Measurements from ENCODE around the gene LRFN2.

The LRFN2 gene

DNA sequence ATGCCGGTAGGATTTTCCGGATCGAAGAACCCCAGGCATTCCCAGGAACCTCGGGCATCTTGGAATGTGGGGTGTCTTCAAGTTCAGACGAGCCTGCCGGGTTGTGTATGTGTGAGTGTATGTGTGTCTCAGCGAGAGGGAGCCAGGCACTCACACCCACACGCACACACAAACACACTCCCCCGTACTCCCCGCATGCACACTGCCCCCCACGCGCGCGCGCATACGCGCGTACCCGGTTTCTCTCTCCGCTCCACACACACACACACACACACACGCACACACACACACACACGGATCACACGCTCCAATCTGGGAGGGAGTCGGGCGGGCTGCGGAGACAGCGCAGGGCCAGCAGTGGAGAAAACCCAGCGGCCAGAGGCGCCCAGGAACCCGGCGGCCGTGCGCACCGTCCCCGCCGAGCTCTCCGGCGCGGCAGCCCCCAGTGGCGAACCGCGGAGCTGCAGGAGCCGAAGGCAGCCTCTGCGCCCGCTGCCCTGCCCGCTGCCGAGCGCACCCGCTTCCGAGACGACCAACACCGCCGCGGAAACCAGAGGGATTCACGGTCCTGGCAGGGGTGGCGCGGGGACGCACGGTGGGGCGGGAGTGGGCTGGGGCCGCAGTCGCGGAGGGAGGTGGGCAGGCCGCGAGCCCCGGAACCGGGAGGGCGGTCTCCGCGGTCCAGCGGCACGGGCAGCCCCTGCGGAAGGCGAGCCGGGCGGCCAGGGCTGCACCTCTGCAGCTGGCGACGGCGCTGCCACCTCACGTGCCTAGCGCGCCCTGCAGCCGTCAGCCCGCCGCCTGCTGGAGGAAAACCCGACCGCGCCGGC lies at the start of gene LRFN2:
Gene LRFN2, minus strand, starts transcription at position 125 of the 830 bp plus-strand sequence.
- peak; percentile 53 for DNase-seq

DNA sequence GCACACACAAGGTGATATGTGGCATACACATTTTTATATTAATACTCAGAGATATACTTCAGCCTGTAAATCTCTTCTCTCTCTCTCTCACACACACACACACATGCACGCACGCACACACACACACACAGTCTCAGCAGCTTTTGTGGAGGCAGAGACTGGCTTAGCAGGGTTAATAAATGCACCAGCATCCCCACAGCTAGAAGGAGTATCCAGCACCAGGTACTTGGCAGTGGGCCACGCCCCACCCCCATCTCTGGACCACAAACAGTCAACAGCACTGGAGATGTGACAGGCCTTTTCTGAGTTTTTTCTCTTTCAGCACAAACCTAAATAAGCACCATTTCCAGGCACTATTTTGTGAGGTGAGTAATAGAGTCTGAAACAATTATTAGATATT lies 47.3 kb upstream of the LRFN2 start:
- no peak for DNase-seq

DNA sequence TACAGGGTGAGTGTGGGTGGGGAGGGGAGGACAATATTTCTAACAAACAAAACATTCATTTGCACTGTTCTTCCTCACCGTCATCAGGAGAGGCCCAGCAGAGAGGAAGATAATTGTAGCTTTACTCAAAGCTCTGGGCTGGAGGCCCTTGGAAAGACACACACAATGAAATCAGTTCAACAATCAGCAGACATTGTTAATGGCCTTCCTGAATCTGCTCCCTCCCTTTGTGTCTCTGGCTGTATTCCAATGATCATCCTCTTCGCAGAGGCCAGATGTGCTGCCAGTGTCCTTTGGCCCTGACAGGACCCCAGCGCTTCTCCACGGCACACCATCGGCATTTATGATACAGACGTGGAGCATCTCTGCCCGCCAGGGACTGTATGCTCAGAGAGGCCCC lies 44.6 kb upstream of the LRFN2 start:
- DNase-seq = no peak

DNA sequence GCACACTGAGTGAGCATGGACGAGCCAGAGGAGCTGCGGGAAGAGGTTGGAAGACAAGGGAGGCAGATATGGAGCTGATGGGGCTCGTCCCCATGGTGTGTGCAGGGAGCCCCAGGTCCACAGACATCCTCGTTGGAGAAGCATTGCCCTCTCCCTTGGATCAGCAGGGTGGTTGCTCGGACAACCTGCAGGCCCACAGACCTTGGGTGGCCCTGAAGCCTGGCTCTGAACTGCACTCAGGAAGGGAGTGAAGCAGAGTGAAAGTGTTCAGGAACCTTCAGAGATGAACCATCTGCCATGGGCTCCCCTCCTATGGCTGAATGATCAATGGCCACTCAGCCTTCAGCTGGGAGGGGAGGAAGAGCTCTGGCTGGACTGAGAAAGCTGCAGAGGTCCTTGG lies 43.3 kb upstream of the LRFN2 start:
- DNase-seq = no peak

DNA sequence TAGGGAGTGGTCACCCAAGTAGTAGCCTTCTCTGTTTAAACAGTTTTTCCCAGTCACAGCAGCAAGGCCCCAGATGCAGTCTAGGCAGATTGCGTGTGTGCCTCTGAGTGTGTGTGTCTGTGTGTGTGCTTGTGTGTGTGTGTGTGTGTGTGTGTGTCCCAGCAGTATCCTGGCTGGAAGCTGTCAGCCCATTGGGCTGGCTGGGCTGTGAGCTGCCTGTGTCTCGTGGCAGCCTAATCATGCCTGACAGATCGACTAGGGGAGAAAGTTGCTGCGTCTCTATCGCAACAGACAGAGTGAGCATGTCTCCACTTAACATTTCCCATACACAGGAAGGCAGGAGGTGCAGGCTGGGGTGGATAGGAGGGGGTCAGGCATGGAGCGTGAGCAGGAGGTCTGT lies 42.9 kb upstream of the LRFN2 start:
- no peak for DNase-seq

DNA sequence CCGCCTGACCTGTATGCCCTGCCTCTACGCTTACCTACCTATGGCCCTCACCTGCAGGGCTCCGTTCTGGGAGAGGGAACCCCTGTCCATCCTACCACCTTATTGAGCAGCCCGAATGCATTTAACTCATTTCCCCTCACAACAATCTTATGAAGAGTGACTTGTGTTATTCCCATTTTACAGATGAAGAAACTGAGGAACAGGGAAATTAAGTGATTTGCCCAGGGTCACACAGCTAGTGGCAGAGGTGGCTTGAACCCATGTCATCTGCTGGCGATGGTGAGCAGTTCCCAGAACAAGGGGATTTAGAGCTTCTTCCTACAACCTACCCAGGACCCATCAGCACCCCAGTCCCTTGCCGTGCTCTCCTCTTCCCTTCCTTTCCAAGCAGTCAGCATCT lies 42.3 kb upstream of the LRFN2 start:
- DNase-seq = no peak

DNA sequence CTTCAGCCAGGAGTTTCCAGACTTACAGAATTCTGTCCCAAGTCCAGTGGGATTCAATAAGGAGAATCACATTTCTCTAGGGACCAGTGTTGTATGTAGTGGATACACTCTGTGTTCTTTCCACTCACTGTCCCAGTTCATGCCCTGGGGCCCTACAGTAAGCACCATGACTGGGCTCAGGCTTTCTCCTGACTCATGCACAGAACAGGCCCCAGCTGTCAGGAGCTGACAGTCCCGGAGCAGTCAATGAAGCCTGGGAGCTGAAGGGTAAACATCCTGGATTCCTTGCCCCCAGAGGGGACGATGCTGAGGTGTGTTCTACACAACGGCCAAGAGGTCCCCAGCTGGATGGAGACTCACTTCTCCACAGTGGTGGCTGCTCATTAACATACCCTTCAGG lies 40.2 kb upstream of the LRFN2 start:
- no peak for DNase-seq

DNA sequence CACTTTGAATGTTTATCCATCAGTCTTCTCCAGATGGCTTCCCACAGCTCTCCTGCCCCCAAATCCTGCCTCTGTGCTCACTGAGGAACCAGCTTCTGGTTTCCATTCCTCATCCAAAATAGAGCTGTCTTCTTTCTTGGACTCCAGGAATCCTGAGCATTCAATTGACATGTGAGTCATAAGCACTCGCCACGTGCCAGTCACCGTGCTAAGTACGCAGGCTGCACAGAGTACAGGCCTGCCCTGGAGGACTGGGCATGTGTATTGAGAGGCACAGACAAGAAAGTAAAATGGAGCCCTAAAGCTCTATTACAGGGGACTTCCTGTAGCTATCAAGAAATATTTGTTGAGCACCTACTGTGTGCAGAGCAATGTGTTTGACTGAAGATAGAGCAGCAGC lies 39.7 kb upstream of the LRFN2 start:
- DNase-seq = no peak

DNA sequence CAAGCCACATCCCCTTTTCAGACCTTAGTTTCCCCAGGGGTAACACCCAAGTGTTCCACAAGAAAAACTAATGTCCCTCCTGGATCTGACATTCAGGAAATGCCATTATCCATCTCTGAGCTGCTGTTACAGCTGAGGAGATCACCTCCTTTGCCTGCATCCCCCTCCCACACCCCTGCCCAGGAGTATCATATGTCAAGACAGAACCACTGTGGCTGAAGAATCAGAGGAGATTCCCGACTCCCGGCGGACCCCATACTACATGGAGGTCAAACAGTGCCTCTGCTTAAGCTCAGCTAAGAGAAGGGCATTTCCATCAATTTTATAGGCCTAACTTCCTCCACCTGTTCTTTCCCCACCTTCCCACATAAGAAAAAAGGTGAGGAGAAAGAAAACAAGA lies 36.8 kb upstream of the LRFN2 start:
- DNase-seq = no peak

DNA sequence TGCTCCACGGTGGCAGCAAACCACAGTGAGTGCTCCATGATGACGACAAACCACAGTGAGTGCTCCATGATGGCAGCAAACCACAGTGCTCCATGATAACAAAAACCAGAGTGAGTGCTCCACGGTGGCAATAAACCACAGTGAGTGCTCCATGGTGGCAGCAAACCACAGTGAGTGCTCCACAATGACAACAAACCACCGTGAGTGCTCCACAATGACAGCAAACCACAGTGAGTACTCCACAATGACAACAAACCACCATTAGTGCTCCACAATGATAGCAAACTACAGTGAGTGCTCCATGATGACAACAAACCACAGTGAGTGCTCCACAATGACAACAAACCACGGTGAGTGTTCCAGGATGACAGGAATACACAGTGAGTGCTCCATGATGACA lies 36.0 kb upstream of the LRFN2 start:
- no peak for DNase-seq

DNA sequence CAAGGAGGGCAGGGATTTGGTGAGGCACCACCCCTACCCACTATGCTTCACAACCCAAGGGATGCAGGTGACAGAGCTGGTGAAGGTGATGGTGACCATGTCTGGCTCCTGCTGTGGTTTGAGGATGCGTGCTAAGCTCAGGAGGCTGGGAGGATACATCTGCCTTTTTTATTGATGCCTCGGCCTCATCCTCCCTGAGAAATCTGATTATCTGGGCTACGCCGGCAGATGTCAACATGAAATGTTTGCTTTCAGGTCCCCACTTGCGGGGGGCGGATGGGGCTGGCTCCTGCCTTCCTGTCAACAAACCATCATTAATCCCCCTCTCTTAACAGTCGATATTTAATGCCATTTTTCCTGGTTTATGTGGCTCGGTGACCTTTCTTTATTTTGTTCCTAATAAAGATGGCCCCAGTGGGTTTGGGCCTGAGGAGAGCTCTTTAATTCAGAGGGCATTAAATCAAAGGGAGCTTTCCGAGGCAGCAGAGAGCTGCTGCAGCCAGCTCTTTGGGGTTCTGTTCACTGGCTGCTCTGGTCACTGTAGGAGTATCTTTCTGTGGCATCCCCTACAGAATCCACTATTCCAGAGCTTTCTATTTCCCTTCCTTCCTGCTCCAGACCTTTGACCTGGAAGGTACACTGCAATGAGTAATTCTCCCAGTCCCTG lies 33.5 kb upstream of the LRFN2 start:
- DNase-seq = no peak

DNA sequence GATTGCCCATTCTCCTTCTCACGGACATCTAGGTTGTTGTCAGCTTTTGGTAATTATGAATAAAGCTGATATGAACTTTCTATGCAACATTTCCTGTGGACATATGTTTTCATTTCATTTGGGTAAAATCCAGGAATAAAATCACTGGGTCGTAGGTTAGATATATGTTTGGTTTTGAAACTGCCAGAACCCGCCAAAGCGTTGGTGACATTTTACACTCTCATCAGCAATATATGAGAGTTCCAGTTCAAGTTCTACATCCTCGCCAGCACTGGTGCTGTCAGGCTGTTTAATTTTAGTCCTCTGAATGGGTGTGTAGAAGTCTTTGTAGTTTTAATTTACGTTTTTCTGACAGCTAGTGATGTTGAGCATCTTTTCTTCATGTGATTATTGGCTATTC lies 27.5 kb upstream of the LRFN2 start:
- DNase-seq = no peak

DNA sequence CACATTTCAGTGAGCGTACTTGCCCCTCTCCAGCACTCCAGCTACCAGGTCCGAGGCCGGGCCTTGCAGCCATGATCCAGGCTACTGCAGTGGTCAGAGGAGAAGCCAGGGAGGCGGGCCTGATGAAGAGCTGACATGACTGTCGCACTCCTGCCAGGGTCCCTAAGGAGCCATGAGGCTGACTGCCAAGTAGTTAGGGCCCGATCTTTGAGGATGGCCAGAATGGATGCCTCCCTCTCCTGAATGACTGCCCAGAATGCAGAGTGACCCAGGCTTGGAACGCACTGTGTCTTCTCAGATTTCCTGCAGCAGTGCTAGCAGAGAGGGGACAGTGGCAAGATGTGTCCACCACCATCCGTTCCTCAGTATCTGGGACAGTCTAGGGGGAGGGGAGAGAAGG lies 24.7 kb upstream of the LRFN2 start:
- no peak for DNase-seq

DNA sequence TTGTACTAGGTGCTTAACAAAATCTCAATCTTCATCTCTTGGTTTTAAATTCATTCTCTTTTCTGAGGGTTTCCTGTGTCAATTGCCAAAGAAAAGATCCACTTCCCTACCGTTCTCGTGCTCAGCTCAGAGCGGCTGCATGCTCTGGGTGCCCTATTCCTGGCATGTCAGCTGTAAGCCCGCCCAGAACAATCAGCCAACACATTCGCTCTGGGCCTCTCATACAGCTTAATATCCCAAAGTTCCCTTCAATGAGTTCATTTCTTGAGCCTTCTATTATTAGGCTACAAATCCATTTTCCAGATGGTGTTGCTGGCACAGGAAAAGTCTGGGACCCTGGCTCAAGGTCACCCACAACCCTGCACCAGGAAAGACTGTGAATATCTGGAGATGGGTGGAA lies 24.3 kb upstream of the LRFN2 start:
- DNase-seq = no peak

DNA sequence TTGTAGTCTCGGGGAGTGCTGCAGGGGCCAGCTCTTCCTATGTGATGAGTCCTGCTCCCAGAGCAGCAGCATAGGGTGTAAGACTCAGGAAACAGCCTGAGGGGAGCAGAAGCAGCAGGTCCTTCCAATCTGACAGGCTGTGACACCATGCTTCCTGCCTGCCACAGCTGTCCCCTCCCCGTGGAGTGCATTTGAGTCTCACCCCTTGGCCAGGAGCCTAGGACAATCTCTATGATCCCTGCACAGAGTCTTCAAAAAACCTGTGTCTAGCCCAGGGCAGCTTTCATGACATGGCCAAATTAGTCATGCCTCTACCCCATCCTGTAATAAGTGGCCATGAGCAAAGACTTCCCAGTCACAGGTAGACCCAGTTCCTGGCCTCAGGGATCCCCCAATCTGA lies 23.1 kb upstream of the LRFN2 start:
- no peak for DNase-seq

DNA sequence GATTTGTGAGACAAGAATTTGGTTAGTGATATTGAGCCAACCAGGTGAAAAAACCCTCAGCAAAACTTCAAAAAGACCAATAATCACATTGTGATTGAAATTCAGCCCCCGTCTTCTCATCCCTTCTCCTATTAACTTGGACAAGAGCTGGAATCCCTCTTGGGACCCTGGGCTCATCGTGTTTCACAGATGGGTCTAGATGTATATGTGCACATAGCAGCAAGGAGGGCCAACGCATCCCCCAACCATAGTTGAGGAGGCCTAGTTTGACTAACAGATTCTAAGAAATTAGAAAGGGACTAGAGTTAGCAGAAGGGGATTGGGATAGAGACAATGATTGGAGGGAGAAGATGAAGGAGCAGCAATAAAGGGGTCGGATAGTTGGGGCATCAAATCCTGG lies 19.8 kb upstream of the LRFN2 start:
- no peak for DNase-seq

DNA sequence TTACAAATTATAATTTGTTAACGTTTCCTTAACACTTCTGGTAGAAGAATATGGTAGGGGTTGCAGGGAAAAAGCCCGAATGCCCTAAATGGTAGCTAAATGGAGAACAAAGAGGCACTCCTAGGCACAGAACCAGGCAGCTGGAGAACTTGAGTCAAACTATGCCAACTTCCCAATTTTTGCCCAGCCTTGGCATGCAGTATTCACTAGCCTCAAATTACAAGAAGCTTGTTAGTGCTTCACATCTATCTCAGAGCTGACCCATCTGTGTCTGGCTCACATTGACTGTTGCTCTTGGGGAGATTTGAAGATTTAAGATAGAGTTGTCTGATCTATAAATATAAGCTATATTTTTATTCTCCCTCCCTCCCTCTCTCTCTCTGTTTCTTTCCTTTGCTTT lies 19.4 kb upstream of the LRFN2 start:
- DNase-seq = no peak

DNA sequence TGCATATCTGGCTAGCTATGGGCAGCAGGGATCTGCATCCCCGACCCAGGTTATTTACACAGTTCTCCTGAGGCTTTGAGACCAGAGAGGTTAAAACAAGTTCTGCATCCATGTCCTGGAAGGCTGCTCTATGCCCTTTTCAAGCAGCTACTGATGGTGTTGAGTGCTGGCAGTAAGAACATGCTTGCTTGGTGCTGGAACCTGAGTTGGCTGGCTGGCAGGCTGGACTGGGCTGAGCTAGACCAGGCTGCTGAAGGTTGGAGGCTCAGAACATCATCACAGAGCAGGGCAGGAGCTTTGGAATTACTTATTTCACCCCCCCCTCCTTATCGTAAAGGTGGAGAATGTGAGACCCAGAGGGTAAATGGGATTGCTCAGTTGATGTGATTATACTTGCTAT lies 16.9 kb upstream of the LRFN2 start:
- DNase-seq = no peak

DNA sequence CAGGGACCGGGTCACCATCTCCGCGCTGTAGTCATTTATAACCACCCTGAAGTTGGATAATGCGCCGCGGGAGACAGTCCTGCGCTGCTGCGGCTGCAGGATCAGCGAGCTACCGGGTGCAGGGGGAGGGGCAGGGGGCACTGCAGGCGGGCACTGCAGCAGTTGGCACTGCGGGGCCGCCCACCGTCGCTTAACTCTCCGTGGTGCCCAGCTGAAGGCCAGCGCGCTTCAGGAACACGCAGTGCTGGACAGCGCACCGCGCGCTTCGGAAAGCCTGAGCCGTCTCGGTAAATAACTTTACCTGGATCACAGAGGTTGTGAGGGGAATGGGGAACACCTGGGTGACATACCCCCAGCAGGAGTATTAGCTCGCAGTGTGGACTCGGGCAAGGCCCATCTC lies 12.4 kb upstream of the LRFN2 start:
- DNase-seq = no peak

DNA sequence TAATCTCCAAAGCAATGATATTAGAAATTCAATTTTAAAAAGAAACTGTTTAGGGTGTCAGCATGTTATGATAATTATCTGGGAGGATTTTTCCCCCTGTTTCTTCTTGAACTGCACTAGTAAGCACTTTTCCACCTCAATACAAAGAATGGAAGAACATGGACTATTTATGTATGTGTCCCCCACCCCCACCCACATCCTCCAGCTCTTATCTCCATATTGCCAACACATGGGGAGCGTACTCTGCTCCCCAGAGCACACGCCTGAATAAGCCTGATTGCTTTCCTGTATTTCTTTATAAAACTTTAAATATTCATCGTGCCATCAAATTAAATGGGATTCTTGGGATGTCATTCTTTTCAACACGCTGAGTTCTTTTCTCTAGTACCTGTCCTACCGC lies 11.4 kb upstream of the LRFN2 start:
- no peak for DNase-seq

DNA sequence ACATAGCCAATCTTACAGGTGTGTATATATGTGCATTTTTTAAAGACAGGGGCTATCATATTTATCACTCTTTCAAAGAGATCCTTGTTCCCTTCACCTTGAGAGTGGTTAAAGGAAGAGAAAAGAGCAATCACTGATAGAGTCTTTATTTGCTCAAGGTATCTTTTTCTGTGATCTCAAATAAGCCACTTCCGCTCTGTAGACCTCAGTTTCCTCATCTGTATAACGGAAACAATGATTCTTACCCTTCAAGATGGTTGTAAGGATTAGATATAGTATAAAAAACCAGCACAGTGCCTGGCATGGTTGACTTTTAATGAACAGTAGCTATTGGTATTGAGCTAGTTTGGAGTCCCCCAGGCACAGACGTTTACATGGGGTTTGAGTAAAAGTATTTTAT lies 10.1 kb upstream of the LRFN2 start:
- no peak for DNase-seq

DNA sequence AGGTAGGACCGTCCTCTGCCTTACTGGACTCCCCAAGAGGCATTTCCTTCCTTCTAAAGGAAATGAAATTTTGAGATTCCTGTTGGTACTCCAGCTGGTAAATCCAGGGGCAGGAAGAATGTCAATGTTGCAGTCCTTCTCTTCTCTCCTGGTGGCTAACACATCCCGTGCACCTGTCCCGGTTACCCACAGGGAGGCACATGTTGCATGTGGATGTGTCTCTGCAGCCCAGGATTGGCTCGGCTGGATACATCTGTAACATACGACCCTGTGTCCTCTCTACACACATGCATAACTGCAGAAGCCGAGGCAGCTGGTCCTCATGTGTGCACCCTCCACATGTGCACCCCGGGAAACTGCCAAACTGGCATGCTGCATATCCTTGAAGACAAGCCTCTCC lies 1.3 kb upstream of the LRFN2 start:
- no peak for DNase-seq

DNA sequence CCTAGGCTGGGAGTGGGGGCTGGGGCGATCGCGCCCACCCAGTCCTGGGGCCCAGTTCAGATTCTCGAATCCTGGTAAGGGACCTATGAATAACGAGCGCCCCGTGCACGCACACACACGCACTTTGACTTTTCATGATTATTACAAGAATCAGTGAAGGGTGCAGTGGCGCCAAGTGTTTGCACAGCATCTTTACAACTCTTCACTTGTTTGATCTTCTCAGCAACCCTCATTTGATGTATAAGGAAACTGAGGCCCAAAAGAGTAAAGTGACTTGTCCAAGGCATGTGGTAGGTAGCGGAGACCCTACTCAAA lies 863 bp upstream of the LRFN2 start:
- DNase-seq = no peak

DNA sequence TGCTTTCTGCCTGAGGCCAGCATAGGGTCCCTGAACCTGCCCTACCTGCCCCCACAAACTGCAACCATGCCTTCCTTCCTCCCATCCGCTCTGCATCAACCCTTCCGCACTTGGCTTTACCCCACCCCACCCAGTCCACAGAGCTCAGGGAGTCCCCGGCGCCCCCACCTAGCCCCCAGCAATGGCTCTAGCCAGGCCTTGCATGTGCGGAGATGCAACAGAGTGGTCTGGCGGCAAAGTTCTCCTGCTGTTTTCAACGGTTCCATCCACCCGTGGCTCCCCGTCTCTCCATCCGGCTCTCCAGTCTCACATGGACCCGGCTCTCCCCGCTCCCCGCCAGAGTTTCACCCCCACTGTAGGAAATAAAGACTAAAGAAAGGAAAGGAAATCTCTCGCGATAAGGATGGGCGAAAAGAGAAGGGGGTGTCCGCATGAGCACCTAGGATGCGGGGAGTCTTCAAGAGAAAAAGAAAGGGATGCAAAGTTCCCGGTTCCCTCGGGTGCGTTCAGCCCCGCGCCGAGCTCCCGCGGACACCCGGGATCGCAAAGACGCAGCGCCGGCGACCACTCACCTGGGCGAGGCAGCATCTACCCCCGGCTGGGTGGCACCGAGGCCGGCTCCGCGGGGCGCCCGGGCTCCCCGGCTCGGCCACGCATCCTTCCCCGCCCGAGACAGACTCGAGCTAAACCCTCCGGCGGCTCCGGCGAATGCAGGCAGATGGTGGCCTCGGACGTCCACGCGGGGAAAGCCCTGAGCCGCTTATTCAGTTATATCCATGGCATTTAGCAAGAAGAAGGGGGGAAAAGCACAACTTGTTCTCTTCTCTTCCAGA lies 579 bp downstream of the LRFN2 start:
- no peak for DNase-seq
